Subcutaneous adipose tissue (tissue), 4 donors: Measurements from ENCODE around the gene GAR1. TPM values are rescaled to one million over a fixed set of nuclear protein-coding genes. Genes with fewer than 3 reads are reported as not detected.

ENCODE experiments used
- total RNA-seq, 4 donors: library from RNA; depleted of rRNA; stranded (reverse); fragments of >200 nt; gene quantifications; one replicate each; pipeline ENCODE4 v1.1.0, GENCODE V29; 2016
- TF ChIP-seq, protein P1 (sequence below): fragments of 450-650 bp; IDR thresholded peaks from one replicate; pipeline ENCODE4 v1.5.1; 2016; ENCODE audit warnings: low read depth, mild to moderate bottlenecking, control low read depth, antibody characterized with exemption, moderate library complexity

The GAR1 gene
- total RNA-seq, 4 donors from 2014 or later, result 3.4 to 8.3 (median 5.0) TPM

GRCh38 chr4:109847896-109848442, 32.4 kb downstream of the GAR1 start, which contains the start of gene LRIT3:
TSS of gene LRIT3 (plus strand) at chr4:109848107. CDS start at chr4:109848202, 95 bp downstream.
- TF ChIP-seq, protein P1, sequence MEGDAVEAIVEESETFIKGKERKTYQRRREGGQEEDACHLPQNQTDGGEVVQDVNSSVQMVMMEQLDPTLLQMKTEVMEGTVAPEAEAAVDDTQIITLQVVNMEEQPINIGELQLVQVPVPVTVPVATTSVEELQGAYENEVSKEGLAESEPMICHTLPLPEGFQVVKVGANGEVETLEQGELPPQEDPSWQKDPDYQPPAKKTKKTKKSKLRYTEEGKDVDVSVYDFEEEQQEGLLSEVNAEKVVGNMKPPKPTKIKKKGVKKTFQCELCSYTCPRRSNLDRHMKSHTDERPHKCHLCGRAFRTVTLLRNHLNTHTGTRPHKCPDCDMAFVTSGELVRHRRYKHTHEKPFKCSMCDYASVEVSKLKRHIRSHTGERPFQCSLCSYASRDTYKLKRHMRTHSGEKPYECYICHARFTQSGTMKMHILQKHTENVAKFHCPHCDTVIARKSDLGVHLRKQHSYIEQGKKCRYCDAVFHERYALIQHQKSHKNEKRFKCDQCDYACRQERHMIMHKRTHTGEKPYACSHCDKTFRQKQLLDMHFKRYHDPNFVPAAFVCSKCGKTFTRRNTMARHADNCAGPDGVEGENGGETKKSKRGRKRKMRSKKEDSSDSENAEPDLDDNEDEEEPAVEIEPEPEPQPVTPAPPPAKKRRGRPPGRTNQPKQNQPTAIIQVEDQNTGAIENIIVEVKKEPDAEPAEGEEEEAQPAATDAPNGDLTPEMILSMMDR, result no peak

- TF ChIP-seq, protein P1, result no peak
These were observed 32.9 kb downstream of the GAR1 start for GRCh38 chr4:109848501-109848900.

DNA sequence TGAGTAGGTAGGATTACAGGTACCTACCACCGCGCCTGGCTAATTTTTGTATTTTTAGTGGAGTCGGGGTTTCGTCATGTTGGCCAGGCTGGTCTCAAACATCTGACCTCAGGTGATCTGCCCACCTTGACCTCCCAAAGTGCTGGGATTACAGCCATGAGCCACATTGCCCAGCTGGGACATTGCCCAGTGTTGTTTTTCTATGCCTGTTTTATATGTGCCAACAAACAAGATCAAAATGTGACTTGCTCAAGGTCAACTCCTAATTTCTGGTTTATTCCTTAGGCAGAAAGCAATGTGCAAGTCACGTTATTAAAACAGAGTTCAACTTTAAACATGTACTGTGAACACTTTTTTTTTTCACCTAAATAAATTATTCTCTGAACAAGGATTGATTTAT, 35.0 kb downstream of the GAR1 start:
- TF ChIP-seq, protein P1, result no peak

DNA sequence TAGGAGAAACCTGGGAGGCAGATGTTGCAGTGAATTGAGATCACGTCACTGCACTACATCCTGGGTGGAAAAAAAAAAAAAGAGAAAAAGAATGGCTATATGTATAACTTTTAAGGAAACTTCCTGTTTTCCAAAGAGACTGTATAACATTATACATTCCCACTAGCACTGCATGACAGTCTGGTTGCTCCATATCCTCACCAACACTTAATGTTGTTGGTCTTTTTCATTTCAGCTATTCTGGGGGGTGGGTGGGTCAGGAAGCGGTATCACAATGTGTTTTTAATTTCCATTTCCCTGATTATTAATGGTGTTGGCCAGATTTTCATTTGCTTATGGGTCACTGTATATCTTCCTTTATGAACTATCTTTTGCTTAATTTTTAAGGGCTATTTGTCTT, 45.7 kb downstream of the GAR1 start:
- TF ChIP-seq, protein P1, result no peak

GRCh38 chr4:109861916-109862511, 46.5 kb downstream of the GAR1 start:
- TF ChIP-seq, protein P1, result no peak

- TF ChIP-seq, protein P1, result no peak
These were observed 48.6 kb downstream of the GAR1 start for GRCh38 chr4:109864134-109864533.

- TF ChIP-seq, protein P1, result no peak
These were observed 54.5 kb downstream of the GAR1 start for GRCh38 chr4:109870061-109870460.
